Lung (tissue), 12 donors: ENCODE results near the gene TNFAIP3. TPM values are rescaled to one million over a fixed set of nuclear protein-coding genes. Genes with fewer than 3 reads are reported as not detected.

Experiments used
- ATAC-seq: fragments of 200-7000 bp; cut with Tn5 transposase; one replicate; pipeline ENCODE4 v1.9.1; 2020; ENCODE audit warnings: moderate number of reproducible peaks; ENCODE audit not compliant: insufficient read depth, low FRiP score
- DNase-seq, 3 donors: peaks; one replicate each; pipeline ENCODE4 v3.0.0-alpha.2; 2013 to 2017
- H3K27ac ChIP-seq, 2 donors: one replicate each; pipeline ENCODE4 v1.5.1; 2013; ENCODE audit warnings: mild to moderate bottlenecking in 2 of 2, moderate library complexity in 2 of 2, control low read depth in 1 of 2, inconsistent platforms in 1 of 2, low read depth in 1 of 2, low read length in 1 of 2
- H3K27me3 ChIP-seq, 3 donors: one replicate each; pipeline ENCODE4 v1.5.1; 2013; ENCODE audit warnings: low read length in 2 of 3; ENCODE audit not compliant: control insufficient read depth in 3 of 3, insufficient read depth in 3 of 3
- H3K36me3 ChIP-seq, 4 donors: one replicate each; pipeline ENCODE4 v1.5.1; 2013; ENCODE audit warnings: low read length in 4 of 4, mild to moderate bottlenecking in 1 of 4, moderate library complexity in 1 of 4; ENCODE audit not compliant: control insufficient read depth in 4 of 4, insufficient read depth in 4 of 4
- H3K4me1 ChIP-seq, 5 donors: one replicate each; pipeline ENCODE4 v1.5.1; 2013; ENCODE audit warnings: low read length in 5 of 5, mild to moderate bottlenecking in 2 of 5, moderate library complexity in 1 of 5; ENCODE audit not compliant: control insufficient read depth in 5 of 5, insufficient read depth in 5 of 5
- H3K4me3 ChIP-seq: one replicate; pipeline ENCODE4 v1.5.1; 2013; ENCODE audit warnings: mild to moderate bottlenecking, control low read depth, moderate library complexity
- H3K9ac ChIP-seq, 2 donors: one replicate each; pipeline ENCODE4 v1.5.1; 2013; ENCODE audit warnings: low read length in 2 of 2, control low read depth in 1 of 2; ENCODE audit not compliant: insufficient read depth in 1 of 2
- H3K9me3 ChIP-seq, 4 donors: one replicate each; pipeline ENCODE4 v1.5.1; 2013; ENCODE audit warnings: low read length in 3 of 4, mild to moderate bottlenecking in 1 of 4, moderate library complexity in 1 of 4; ENCODE audit not compliant: control insufficient read depth in 4 of 4, insufficient read depth in 3 of 4
- WGBS, 2 donors: extraction: QIAGEN DNeasy Blood & Tissue Kit; methylation state at CpG; one replicate each; pipeline ENCODE4 v1.1.7; 2013; 5-methylcytosine and 5-hydroxymethylcytosine counted together
- polyA plus RNA-seq, 2 donors: library from polyadenylated mRNA; stranded (reverse); fragments of 200-250 nt; gene quantifications; one replicate each; pipeline ENCODE4 v1.2.1, GENCODE V29; 2013
- total RNA-seq, 2 donors: library from RNA; depleted of rRNA in 1 of 2; stranded (reverse); fragments of >200 nt in 1 of 2; gene quantifications; one replicate each; pipeline ENCODE4 v1.2.1, GENCODE V29; 2014 to 2021
- TF ChIP-seq, protein P1 (sequence below): IDR thresholded peaks from 2 replicates; pipeline ENCODE4 v1.5.1; 2012; ENCODE audit warnings: mild to moderate bottlenecking; ENCODE audit errors: control extremely low read depth, extremely low read depth
- donor health status: control.
- donor health status: control.
- donor health status: Bipolar disorder and iron deficiency.
- donor health status: healthy.
- donor health status: DM: yes; HTN: yes; CAD: no.

Gene TNFAIP3
- total and polyA plus RNA-seq, 4 donors: 13.4 to 396 (median 87.5) TPM

DNA sequence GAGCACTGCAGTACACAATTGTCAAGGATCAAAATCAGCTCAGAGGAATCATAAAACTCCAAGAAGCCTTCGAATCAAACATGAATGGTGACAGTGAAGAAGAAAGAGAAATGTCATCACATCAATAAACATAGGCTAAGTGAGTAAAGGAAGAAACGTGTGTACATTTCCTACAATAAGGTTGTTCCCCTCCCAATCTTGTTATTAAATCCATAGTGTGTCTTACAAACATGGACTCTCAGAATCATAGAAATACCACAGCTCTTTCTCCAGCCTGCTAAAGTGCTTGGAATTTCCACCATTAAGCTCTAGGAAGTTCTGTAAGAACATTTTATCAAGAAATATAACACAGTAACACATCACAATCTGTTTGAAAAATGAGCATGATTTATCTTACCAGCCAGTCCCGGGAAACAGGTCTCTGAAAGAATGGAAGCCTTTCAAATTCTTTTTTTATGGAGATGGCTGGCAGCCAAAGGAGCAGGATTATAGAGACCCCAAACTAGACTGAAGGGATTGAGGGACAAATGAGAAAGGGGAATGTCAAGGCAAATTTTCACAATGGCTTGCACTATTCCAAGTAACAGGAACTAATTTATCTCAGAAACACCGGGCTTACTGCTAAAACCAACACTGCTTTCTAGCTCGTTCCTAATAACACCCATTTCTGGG, 4.5 kb upstream of the TNFAIP3 start:
- ATAC-seq (no peak), DNase-seq (no peak)
- no peak overlapping the region for H3K27ac ChIP-seq
- 68 to 77% methylated on average over 5 of the region's 5 CpGs for WGBS, 2 donors
- H3K36me3 ChIP-seq: no peaks in the 10 kb centered on the region
- no peaks in the 10 kb centered on the region for H3K9me3 ChIP-seq
- no peak overlapping the region for H3K4me3 ChIP-seq
- TF ChIP-seq, protein P1, sequence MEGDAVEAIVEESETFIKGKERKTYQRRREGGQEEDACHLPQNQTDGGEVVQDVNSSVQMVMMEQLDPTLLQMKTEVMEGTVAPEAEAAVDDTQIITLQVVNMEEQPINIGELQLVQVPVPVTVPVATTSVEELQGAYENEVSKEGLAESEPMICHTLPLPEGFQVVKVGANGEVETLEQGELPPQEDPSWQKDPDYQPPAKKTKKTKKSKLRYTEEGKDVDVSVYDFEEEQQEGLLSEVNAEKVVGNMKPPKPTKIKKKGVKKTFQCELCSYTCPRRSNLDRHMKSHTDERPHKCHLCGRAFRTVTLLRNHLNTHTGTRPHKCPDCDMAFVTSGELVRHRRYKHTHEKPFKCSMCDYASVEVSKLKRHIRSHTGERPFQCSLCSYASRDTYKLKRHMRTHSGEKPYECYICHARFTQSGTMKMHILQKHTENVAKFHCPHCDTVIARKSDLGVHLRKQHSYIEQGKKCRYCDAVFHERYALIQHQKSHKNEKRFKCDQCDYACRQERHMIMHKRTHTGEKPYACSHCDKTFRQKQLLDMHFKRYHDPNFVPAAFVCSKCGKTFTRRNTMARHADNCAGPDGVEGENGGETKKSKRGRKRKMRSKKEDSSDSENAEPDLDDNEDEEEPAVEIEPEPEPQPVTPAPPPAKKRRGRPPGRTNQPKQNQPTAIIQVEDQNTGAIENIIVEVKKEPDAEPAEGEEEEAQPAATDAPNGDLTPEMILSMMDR: no peak
- peaks cover 0 to 17% (median 3%) of the 10 kb centered on the region in 5 donors for H3K4me1 ChIP-seq
- H3K27me3 ChIP-seq: no peaks in the 10 kb centered on the region
- H3K9ac ChIP-seq: no peak overlapping the region

DNA sequence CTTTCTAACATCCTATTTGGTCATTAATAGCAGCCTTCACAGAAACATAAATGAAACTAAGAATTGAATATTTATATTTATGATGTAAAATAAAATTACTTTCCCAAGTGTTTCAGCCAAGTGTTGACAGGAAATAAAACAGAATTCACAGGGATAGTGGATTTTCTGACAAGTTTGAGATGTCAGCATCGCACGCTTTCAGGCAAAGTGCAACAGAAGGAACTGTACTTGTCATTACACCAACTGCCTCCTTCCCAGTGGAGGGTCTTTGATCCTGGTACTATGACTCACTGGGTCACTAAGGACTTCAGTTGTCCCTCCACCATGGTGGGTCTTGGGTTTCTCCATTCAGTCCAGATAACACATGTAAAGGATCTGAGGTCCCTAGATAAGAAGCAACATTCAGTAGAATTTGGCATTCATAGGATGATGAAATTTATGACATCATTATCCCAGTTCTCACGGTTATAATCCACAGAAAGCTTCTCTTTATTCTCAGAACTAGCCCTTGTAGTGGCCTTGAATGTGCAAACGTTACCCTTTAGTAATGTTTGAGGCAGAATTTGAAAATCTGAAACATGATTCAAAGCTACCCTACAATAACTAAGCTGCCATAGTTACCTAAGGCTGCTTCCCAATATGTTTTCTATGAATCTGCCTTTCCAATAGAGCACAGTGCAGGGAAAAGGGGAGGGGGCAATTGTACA, 3.8 kb upstream of the TNFAIP3 start:
- no peak for ATAC-seq
- Histone ChIP-seq H3K4me3 (no peak overlapping the region), H3K27ac (no peak overlapping the region), H3K9ac (no peak overlapping the region), H3K36me3 (no peaks in the 10 kb centered on the region), H3K4me1 (peaks cover 0 to 18% (median 3%) of the 10 kb centered on the region in 5 donors), H3K9me3 (no peaks in the 10 kb centered on the region), H3K27me3 (no peaks in the 10 kb centered on the region)
- no peak for DNase-seq
- 77 to 79% methylated on average over 4 of the region's 4 CpGs for WGBS, 2 donors
- TF ChIP-seq, protein P1: no peak

DNA sequence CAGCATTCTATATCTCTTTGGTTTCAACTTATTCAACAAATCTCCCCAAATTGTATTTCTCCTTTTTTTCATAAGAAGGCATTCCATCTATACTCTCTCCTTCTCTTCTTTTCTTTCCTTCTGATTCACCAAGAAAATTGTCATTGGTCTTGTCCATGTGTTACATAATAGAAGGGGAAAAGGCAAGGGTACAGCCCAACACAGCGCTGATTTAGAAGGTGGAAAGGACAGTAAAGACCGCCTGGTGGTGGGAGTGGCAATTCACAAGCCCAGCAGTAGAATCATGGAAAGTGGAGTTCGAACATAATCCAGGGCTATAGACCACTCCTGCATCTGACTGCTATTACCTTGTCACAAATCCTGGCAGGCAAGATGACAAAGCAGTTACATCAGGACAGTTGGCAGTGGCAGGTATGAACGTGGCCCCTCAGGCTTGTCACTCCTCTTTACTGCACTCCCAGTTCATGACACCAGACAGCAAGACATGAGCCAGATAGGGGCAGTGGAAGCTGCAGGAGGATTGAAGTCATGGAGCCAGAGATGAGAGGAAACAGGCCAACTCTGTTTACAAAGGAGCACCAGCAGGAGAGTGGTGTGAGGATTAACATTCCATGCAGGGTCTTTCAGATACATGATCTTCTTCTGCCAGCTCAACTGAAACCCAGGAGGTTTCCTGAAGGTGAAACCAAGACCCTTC, 2.1 kb upstream of the TNFAIP3 start:
- H3K4me1 ChIP-seq: peaks cover 3 to 23% (median 8%) of the 10 kb centered on the region in 5 donors

More for the DNA sequence above, 2.1 kb upstream of the TNFAIP3 start:
- H3K36me3 ChIP-seq: no peaks in the 10 kb centered on the region
- no peaks in the 10 kb centered on the region for H3K9me3 ChIP-seq
- H3K9ac ChIP-seq: no peak overlapping the region
- TF ChIP-seq, protein P1: no peak
- no peaks in the 10 kb centered on the region for H3K27me3 ChIP-seq
- no peak overlapping the region for H3K4me3 ChIP-seq
- WGBS, 2 donors: 83 to 88% methylated on average over 4 of the region's 4 CpGs
- no peak for ATAC-seq
- DNase-seq: no peak
- no peak overlapping the region for H3K27ac ChIP-seq
